ENCODE results near the gene SPATA7. TPM values are rescaled to one million over a fixed set of nuclear protein-coding genes. Genes with fewer than 3 reads are reported as not detected.

Gene SPATA7
- total and polyA plus RNA-seq, 2 experiments from 2014 or later = 9.8 to 27.9 TPM

- Histone ChIP-seq H3K27me3 (no peaks in the 10 kb centered on the region), H3K27ac (no peak overlapping the region), H3K79me2 (peaks cover 2% of the 10 kb centered on the region), H3K9me2 (replicated peaks; ENCODE audit: insufficient read depth) (no peaks in the 10 kb centered on the region), H3K4me2 (no peak overlapping the region), H3K9me3 (ENCODE audit: low read depth) (no peaks in the 10 kb centered on the region), H3K36me3 (replicated peaks; ENCODE audit: insufficient read depth, low read depth) (no peaks in the 10 kb centered on the region), H3K4me1 (ENCODE audit: insufficient read depth) (no peaks in the 10 kb centered on the region), H2AFZ (no peak overlapping the region), H4K20me1 (ENCODE audit: insufficient read depth, poor library complexity, severe bottlenecking) (no peaks in the 10 kb centered on the region), H3K4me3 (no peak overlapping the region)
- WGBS (ENCODE audit: low lambda C conversion rate, missing lambda C conversion rate) = 98% methylated on average over 2 of the region's 2 CpGs
- no peak for DNase-seq (ENCODE audit: low spot score)
- TF ChIP-seq EZH2phosphoT487 (IDR thresholded peaks at IDR 0.05; ENCODE audit: low read depth, severe bottlenecking, unreplicated experiment) = no peak
- no peak for TF ChIP-seq CTCF (IDR thresholded peaks at IDR 0.05; ENCODE audit: poor library complexity)
- TF ChIP-seq EZH2 (IDR thresholded peaks at IDR 0.05; ENCODE audit: borderline replicate concordance) = no peak
Observed at GRCh38 chr14:88392609-88393008, 7.2 kb downstream of the SPATA7 start.

- Histone ChIP-seq H3K9me2 (replicated peaks; ENCODE audit: insufficient read depth) (no peaks in the 10 kb centered on the region), H2AFZ (no peak overlapping the region), H3K4me3 (no peak overlapping the region), H3K27me3 (no peaks in the 10 kb centered on the region), H3K4me2 (no peak overlapping the region), H3K9me3 (ENCODE audit: low read depth) (no peaks in the 10 kb centered on the region), H3K79me2 (peaks cover 3% of the 10 kb centered on the region), H4K20me1 (ENCODE audit: insufficient read depth, poor library complexity, severe bottlenecking) (no peaks in the 10 kb centered on the region), H3K27ac (no peak overlapping the region), H3K36me3 (replicated peaks; ENCODE audit: insufficient read depth, low read depth) (peaks cover 7% of the 10 kb centered on the region), H3K4me1 (ENCODE audit: insufficient read depth) (no peaks in the 10 kb centered on the region)
- 85% methylated on average over 5 of the region's 5 CpGs for WGBS (ENCODE audit: low lambda C conversion rate, missing lambda C conversion rate)
- TF ChIP-seq EZH2phosphoT487 (IDR thresholded peaks at IDR 0.05; ENCODE audit: low read depth, severe bottlenecking, unreplicated experiment) (no peak), EZH2 (IDR thresholded peaks at IDR 0.05; ENCODE audit: borderline replicate concordance) (no peak), CTCF (IDR thresholded peaks at IDR 0.05; ENCODE audit: poor library complexity) (no peak)
- no peak for DNase-seq (ENCODE audit: low spot score)
Observed at GRCh38 chr14:88411039-88411438, 25.6 kb downstream of the SPATA7 start.

GRCh38 chr14:88417594-88417993, 32.1 kb downstream of the SPATA7 start:
- Histone ChIP-seq H3K9me2 (replicated peaks; ENCODE audit: insufficient read depth) (no peaks in the 10 kb centered on the region), H3K4me2 (no peak overlapping the region), H3K27ac (no peak overlapping the region), H3K36me3 (replicated peaks; ENCODE audit: insufficient read depth, low read depth) (peaks cover 7% of the 10 kb centered on the region), H3K4me3 (peak overlapping the region; percentile 17), H3K79me2 (peaks cover 3% of the 10 kb centered on the region), H3K27me3 (no peaks in the 10 kb centered on the region), H4K20me1 (ENCODE audit: insufficient read depth, poor library complexity, severe bottlenecking) (no peaks in the 10 kb centered on the region), H3K4me1 (ENCODE audit: insufficient read depth) (no peaks in the 10 kb centered on the region), H2AFZ (no peak overlapping the region), H3K9me3 (ENCODE audit: low read depth) (peaks cover 14% of the 10 kb centered on the region)
- TF ChIP-seq EZH2 (IDR thresholded peaks at IDR 0.05; ENCODE audit: borderline replicate concordance) (no peak), EZH2phosphoT487 (IDR thresholded peaks at IDR 0.05; ENCODE audit: low read depth, severe bottlenecking, unreplicated experiment) (no peak), CTCF (IDR thresholded peaks at IDR 0.05; ENCODE audit: poor library complexity) (no peak)
- DNase-seq (ENCODE audit: low spot score) = no peak

GRCh38 chr14:88420187-88420586, 34.7 kb downstream of the SPATA7 start:
- Histone ChIP-seq H4K20me1 (ENCODE audit: insufficient read depth, poor library complexity, severe bottlenecking) (no peaks in the 10 kb centered on the region), H3K4me3 (no peak overlapping the region), H3K79me2 (no peaks in the 10 kb centered on the region), H3K4me1 (ENCODE audit: insufficient read depth) (no peaks in the 10 kb centered on the region), H2AFZ (no peak overlapping the region), H3K9me3 (ENCODE audit: low read depth) (peaks cover 14% of the 10 kb centered on the region), H3K4me2 (no peak overlapping the region), H3K36me3 (replicated peaks; ENCODE audit: insufficient read depth, low read depth) (no peaks in the 10 kb centered on the region), H3K27ac (no peak overlapping the region), H3K27me3 (no peaks in the 10 kb centered on the region), H3K9me2 (replicated peaks; ENCODE audit: insufficient read depth) (no peaks in the 10 kb centered on the region)
- no peak for DNase-seq (ENCODE audit: low spot score)
- TF ChIP-seq EZH2 (IDR thresholded peaks at IDR 0.05; ENCODE audit: borderline replicate concordance) (no peak), CTCF (IDR thresholded peaks at IDR 0.05; ENCODE audit: poor library complexity) (no peak), EZH2phosphoT487 (IDR thresholded peaks at IDR 0.05; ENCODE audit: low read depth, severe bottlenecking, unreplicated experiment) (no peak)
- 98% methylated on average over 3 of the region's 3 CpGs for WGBS (ENCODE audit: low lambda C conversion rate, missing lambda C conversion rate)
